GM12875 (cell line): ENCODE results near the gene ACSS2.
"Not testable (repeated sequence)": the region's sequence is repeated elsewhere in the genome, so short reads cannot be mapped to it uniquely, and the experiment has no call there.

Source experiments
- H3K4me3 ChIP-seq: one replicate; pipeline ENCODE4 v1.5.1; 2011; ENCODE audit warnings: low read depth, low read length, control low read depth
- TF ChIP-seq, protein P1 (sequence below): IDR thresholded peaks from 2 replicates; pipeline ENCODE4 v1.5.1; 2011; ENCODE audit warnings: low read depth, mild to moderate bottlenecking, control low read depth, inconsistent platforms, low read length, moderate library complexity, borderline replicate concordance; ENCODE audit not compliant: insufficient read depth

The ACSS2 gene

DNA sequence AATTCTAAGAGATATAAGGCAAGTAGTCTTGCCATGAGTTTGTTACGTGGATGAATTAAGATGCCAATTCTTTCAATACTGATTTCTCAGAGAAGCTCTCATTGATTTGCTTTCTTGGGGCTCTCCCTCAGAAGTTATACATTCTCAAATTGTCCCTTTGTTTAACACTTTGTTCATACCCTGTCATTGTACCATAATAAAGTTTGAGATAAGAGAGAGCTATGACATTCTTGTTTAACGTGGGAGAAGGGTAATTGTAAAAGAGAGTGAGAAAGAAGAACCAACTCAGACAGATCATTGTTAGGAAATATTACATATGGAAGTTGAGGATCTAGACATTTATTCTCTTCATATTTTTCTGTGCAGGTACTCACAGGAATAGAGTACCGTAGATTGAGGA is 19.1 kb downstream of the ACSS2 start:
- H3K4me3 ChIP-seq: no peak overlapping the region
- TF ChIP-seq, protein P1, sequence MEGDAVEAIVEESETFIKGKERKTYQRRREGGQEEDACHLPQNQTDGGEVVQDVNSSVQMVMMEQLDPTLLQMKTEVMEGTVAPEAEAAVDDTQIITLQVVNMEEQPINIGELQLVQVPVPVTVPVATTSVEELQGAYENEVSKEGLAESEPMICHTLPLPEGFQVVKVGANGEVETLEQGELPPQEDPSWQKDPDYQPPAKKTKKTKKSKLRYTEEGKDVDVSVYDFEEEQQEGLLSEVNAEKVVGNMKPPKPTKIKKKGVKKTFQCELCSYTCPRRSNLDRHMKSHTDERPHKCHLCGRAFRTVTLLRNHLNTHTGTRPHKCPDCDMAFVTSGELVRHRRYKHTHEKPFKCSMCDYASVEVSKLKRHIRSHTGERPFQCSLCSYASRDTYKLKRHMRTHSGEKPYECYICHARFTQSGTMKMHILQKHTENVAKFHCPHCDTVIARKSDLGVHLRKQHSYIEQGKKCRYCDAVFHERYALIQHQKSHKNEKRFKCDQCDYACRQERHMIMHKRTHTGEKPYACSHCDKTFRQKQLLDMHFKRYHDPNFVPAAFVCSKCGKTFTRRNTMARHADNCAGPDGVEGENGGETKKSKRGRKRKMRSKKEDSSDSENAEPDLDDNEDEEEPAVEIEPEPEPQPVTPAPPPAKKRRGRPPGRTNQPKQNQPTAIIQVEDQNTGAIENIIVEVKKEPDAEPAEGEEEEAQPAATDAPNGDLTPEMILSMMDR: no peak

DNA sequence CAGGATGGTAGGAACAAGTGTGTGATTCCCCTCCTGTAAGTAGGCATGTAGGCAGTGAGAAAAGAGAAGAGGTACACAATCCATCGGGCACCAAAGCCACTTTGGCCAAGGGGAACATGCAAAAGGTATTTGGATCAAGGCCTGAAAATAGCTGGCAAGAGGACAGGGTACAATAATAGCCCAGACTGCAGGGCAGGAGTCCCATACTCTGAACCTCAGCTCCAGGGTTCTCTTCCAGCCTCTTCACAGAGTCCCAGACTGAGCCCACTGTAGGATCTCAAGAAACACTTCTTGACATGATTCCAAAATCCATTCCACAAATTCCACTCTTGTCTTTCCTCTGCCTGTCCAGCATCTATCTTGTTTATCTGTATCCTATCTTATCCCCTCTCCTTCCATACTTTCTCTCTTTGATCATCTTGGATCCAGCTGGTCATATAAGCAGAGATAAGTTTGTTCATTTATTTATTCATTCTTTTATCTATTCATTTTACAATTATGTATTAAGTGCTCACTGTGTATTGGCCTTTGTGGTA is 19.7 kb downstream of the ACSS2 start:
- no peak overlapping the region for H3K4me3 ChIP-seq
- TF ChIP-seq, protein P1: no peak

DNA sequence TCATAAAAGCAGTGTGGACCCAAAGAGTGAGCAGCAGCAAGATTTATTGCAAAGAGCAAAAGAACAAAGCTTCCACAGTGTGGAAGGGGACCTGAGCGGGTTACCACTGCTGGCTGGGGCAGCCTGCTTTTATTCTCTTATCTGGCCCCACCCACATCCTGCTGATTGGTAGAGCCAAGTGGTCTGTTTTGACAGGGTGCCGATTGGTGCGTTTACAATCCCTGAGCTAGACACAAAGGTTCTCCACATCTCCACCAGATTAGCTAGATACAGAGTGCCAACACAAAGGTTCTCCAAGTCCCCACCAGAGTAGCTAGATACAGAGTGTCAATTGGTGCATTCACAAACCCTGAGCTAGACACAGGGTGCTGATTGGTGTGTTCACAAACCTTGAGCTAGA is 21.7 kb downstream of the ACSS2 start:
- not testable (repeated sequence) for H3K4me3 ChIP-seq

DNA sequence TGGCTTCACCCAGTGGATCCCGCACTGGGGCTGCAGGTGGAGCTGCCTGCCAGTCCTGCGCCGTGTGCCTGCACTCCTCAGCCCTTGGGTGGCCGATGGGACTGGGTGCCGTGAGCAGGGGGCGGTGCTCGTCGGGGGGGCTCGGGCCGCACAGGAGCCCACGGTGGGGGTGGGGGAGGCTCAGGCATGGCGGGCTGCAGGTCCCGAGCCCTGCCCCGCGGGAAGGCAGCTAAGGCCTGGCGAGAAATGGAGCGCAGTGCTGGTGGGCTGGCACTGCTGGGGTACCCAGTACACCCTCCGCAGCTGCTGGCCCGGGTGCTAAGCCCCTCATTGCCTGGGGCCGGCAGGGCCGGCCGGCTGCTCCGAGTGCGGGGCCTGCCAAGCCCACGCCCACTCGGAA is 22.3 kb downstream of the ACSS2 start:
- not testable (repeated sequence) for H3K4me3 ChIP-seq

DNA sequence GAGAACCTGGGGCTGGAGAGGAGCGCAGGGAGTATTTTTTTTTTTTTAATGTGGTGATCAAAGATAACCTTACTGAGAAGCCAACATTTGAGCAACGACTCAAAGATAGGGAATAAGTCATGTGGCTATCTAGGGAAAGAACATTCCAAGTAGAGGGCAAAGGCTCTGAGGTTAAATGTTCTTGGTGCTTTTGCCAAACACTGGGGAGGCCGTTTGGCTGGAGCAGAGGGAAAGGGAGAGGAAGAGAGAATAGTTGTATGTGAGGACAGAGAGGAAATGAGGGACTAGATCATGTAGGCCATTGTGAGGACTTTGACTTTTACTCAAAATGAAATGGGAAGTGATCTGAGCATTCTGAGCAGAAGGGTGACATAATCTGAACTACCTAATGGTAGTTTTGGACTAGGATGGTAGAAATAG is 27.8 kb downstream of the ACSS2 start:
- TF ChIP-seq, protein P1: no peak
- H3K4me3 ChIP-seq: no peak overlapping the region

DNA sequence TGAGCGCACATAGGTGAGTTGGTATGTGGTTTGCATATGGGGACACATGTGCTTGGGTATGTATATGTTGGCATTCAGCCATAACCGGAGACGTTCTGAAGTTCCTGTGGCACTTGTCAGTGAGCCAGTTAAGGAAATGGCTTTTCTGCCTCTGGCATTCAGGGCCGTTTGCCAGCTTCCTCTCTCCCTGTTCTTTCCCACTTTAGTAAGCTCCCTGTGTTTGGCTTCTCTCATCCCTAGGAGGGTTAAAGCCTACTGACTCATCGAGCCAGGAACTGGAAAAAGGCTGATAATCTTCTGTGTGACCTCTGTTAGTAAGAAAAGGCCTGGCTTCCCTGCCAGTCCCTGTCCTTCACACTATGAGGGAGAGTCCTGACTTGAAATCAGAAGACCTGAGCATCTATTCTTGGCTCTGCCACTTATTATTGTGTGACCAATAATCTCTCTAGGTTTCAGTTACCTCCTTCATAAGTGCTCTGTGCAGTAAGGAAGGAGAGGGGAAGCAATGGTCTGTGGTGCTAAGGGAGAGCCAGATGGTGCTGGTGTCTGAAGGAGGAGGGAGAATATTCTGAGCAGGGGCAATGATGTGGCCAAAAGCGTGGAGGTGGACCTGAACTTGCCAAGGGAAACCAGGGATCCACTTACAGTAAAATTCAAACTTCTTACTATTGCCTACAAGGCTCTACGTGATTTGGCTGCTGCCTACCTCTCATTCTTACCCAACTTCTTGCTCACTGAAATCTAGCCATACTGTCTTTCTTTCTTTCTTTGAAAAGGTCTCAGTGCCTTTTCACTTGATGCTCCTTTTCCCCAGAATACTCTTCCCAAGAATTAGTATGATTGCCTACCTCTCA is 31.4 kb downstream of the ACSS2 start:
- no peak overlapping the region for H3K4me3 ChIP-seq
- TF ChIP-seq, protein P1: no peak

DNA sequence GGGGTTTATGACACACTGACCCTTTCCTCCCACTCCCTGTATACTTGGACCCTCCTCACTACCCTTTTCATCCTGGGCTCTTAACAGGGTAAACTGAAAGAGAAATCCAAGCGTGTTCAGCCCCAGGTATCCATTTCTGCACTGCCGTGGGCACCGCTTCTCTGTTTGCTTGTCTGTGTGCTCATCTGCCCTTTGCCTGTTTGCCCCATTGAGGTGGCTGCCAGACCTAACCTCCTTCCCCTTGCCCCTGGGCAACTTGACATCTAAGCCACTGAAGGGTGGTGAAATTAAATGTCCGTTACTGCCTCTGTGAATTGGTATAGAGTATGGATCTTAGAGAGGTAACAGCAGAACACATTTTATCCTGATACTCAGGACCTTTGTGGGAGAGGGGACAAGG is 38.7 kb downstream of the ACSS2 start:
- TF ChIP-seq, protein P1: no peak
- no peak overlapping the region for H3K4me3 ChIP-seq

DNA sequence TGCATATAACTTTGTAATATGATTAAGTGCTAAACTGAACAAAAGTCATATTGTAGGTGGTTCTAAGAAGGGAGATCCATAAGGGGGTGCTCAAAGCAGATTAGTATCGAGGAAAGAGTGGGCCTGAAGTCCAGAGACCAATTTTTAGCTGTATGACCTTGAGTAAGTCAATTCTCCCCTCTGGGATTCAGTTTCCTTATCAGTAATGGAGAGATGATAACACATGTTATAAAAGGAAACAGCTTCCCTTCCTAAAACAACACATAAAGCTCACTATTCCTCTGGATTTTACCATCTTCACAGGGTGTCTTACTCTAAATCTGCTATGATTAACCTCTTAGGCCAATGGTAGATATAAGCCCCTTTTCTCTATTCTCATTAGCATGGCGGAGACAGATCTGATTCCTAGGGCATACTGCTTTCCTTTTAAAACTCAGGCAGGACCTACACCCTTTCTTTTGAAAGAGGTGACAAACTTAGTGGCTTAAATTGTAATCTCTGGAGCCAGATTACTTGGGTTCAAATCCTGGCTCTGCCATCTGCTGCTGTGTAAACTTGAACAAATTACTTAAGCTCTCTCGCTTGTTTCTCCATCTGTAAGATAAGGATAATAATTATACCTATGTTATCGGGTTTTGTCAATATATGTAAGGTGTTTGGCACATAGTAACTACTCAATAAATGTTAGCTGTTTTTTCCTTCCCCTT is 39.5 kb downstream of the ACSS2 start:
- TF ChIP-seq, protein P1: no peak
- H3K4me3 ChIP-seq: no peak overlapping the region
